ENCODE data around the gene NANOS1.
"Not testable (repeated sequence)": the region's sequence is repeated elsewhere in the genome, so short reads cannot be mapped to it uniquely, and the experiment has no call there.

DNA sequence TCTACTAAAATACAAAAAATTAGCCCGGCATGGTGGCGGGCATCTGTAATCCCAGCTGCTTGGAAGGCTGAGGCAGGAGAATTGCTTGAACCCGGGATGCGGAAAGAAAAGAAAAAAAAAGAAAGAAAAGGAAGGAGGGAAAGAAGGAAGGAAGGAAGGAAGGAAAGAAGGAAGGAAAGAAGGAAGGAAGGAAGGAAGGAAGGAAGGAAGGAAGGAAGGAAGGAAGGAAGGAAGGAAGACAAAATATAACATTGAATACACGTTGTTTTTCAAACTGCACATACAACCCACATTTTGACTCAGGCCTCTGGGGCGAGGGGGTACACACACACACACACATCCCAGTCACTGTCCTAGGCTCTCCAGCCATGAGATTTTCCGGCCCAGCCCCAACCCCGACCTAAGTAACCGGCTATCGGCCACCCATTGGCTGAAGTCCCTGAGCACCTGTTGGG is 1.0 kb upstream of the NANOS1 start:
- TF ChIP-seq EZH2 (IDR thresholded peaks at IDR 0.05; ENCODE audit: insufficient read depth, poor library complexity, severe bottlenecking); EZH2phosphoT487 (IDR thresholded peaks at IDR 0.05; ENCODE audit: insufficient read depth, low read depth): not testable (repeated sequence)

Data from GM23248 (cell line).